ENCODE data around the gene CCR7. TPM values are rescaled to one million over a fixed set of nuclear protein-coding genes. Genes with fewer than 3 reads are reported as not detected.

Gene CCR7
- total and polyA plus RNA-seq, 2 donors (not counting 1 experiment from before 2014, with no cell fraction given): 116 to 481 TPM

DNA sequence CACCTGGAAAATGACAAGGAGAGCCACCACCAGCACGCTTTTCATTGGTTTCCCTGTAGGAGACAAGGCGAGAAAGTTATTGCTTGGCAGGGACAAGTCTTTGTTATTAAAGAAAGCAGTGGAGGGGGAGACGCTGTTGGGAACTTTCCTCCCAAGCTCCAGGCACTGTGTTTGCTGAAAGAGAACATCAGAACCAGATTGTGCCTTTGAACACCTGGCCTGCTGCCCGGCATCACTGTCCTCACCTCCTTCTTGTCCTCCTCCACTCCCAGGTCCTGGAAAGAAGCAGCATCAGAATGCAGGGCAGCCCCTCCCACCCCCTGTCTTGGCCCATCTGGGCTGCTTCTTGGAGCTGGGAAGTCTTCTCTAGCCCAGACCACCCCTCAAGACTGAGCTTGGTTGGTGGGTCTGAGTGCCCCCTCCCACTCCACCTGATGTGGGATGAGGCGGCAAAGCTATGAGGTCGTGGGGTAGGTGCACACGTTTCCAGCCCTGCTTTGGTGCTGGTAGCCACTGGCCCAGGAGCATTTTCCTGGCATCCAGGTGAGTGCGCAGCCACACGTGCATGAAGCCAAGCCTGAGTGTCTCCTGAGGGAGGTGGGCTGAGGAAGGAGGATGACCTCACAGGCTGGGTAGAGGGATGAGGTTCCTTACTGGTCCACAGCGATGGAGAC, 6.2 kb downstream of the CCR7 start:
- H3K27me3 Mint-ChIP-seq: no peaks in the 10 kb centered on the region
- Histone ChIP-seq H3K79me2 (ENCODE audit: control insufficient read depth, insufficient read depth, low read length) (peaks cover 88% of the 10 kb centered on the region), H3K9me3 (ENCODE audit: control extremely low read depth in 1 of 3, control insufficient read depth in 2 of 3, insufficient read depth in 1 of 3, low read length in 2 of 3) (no peaks in the 10 kb centered on the region), H2AFZ (ENCODE audit: insufficient read depth, low read depth, low read length, poor library complexity, severe bottlenecking) (no peak overlapping the region), H3K9ac (ENCODE audit: low read length) (no peak overlapping the region), H3K27ac (ENCODE audit: low read length in 2 of 2) (peak overlapping the region in 1 of 2 donors; percentile 98), H3K4me2 (replicated peaks; ENCODE audit: low read depth, low read length, poor library complexity, severe bottlenecking) (peak overlapping the region; percentile 88), H3K4me1 (ENCODE audit: control insufficient read depth in 2 of 2, insufficient read depth in 2 of 2, low read length in 2 of 2) (peaks cover 90 to 99% of the 10 kb centered on the region in 2 donors), H3K27me3 (replicated peaks in 1 of 4; ENCODE audit: control extremely low read depth in 1 of 4, control insufficient read depth in 3 of 4, insufficient read depth in 4 of 4, low read length in 3 of 4) (no peaks in the 10 kb centered on the region), H3K4me3 (ENCODE audit: control extremely low read depth in 1 of 5, extremely low read depth in 1 of 5, insufficient read depth in 1 of 5, low read depth in 2 of 5, low read length in 4 of 5) (no peak overlapping the region), H4K20me1 (ENCODE audit: control insufficient read depth, insufficient read depth, low read length, poor library complexity, severe bottlenecking) (peaks cover 31% of the 10 kb centered on the region), H3K36me3 (replicated peaks in 1 of 2; ENCODE audit: control extremely low read depth in 1 of 2, control insufficient read depth in 1 of 2, extremely low read depth in 1 of 2, insufficient read depth in 2 of 2, low read length in 1 of 2) (peaks cover 0 to 66% of the 10 kb centered on the region in 2 experiments)
- H3K4me3 Mint-ChIP-seq: peak overlapping the region; percentile 92
- WGBS (ENCODE audit: insufficient coverage): 99% methylated on average over 7 of the region's 10 CpGs
- H3K27ac Mint-ChIP-seq: peak overlapping the region; percentile 94
- no peak for TF ChIP-seq EZH2 (IDR thresholded peaks at IDR 0.05; ENCODE audit: borderline replicate concordance, insufficient read depth, low read depth, low read length, poor library complexity, severe bottlenecking)
- TF ChIP-seq, protein P1, sequence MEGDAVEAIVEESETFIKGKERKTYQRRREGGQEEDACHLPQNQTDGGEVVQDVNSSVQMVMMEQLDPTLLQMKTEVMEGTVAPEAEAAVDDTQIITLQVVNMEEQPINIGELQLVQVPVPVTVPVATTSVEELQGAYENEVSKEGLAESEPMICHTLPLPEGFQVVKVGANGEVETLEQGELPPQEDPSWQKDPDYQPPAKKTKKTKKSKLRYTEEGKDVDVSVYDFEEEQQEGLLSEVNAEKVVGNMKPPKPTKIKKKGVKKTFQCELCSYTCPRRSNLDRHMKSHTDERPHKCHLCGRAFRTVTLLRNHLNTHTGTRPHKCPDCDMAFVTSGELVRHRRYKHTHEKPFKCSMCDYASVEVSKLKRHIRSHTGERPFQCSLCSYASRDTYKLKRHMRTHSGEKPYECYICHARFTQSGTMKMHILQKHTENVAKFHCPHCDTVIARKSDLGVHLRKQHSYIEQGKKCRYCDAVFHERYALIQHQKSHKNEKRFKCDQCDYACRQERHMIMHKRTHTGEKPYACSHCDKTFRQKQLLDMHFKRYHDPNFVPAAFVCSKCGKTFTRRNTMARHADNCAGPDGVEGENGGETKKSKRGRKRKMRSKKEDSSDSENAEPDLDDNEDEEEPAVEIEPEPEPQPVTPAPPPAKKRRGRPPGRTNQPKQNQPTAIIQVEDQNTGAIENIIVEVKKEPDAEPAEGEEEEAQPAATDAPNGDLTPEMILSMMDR (IDR thresholded peaks at IDR 0.05): no peak
- intact Hi-C loops (cut with micrococcal nuclease): no loop called here
- ChIA-PET POLR2A (interaction anchor here (2.0 to 7.0 kb wide), 2 partner anchors 8 to 56 kb away, joined by 6 to 78 read pairs; no protein-coding TSS in a partner anchor), CTCF (interaction anchor here (0.6 to 25.2 kb wide), 20 partner anchors 8 to 436 kb away, joined by 3 to 634 read pairs (median 8); partner anchors contain the start of genes IGFBP4 and TOP2A)
- peaks cover 89% of the 10 kb centered on the region for H3K4me1 Mint-ChIP-seq
- DNase-seq: peak; percentile 22
- no peaks in the 10 kb centered on the region for H3K9me3 Mint-ChIP-seq (ENCODE audit: insufficient read depth)
- no peak for ATAC-seq (ENCODE audit: low read depth)
